ENCODE results near the gene LIPC.

GRCh38 chr15:58448331-58448730, 16.5 kb downstream of the LIPC start:
- no peak for TF ChIP-seq CTCF (IDR thresholded peaks at IDR 0.05 in 2 of 3, conservative IDR thresholded peaks at IDR 0.05 in 1 of 3; ENCODE audit: borderline replicate concordance in 1 of 3, insufficient read depth in 1 of 3, low read depth in 2 of 3, low read length in 2 of 3)
- TF ChIP-seq TCF7L2 (IDR thresholded peaks at IDR 0.05; ENCODE audit: borderline replicate concordance, extremely low read depth, insufficient read depth, insufficient read length) = no peak
- no peak for TF ChIP-seq POLR2A (IDR thresholded peaks at IDR 0.05; ENCODE audit: borderline replicate concordance, extremely low read depth, insufficient read depth, insufficient read length)
- TF ChIP-seq EZH2 (IDR thresholded peaks at IDR 0.05) = no peak
- no peak for TF ChIP-seq EZH2phosphoT487 (IDR thresholded peaks at IDR 0.05; ENCODE audit: borderline replicate concordance)
- TF ChIP-seq ZNF274 (IDR thresholded peaks at IDR 0.05; ENCODE audit: low read depth, low read length) = no peak
- no peak for TF ChIP-seq SP1 (IDR thresholded peaks at IDR 0.05; ENCODE audit: low read depth)
- TF ChIP-seq EGR1 (IDR thresholded peaks at IDR 0.05; ENCODE audit: low read depth) = no peak
- no peak for TF ChIP-seq CEBPB (IDR thresholded peaks at IDR 0.05; ENCODE audit: low read depth)
- TF ChIP-seq REST (IDR thresholded peaks at IDR 0.05; ENCODE audit: low read depth) = no peak
- no peak for TF ChIP-seq ELF1 (IDR thresholded peaks at IDR 0.05; ENCODE audit: borderline replicate concordance, low read depth)
- no peak for TF ChIP-seq POLR2AphosphoS5 (IDR thresholded peaks at IDR 0.05; ENCODE audit: low read depth, low read length)
- no peak for TF ChIP-seq ZBTB33 (IDR thresholded peaks at IDR 0.05; ENCODE audit: extremely low read depth, insufficient replicate concordance, low read length)
- no peak for TF ChIP-seq MAX (IDR thresholded peaks at IDR 0.05)
